GM19099 (cell line): ENCODE data around the gene PJA2.

Experiments
- POLR2A ChIP-seq: IDR thresholded peaks from 3 replicates; pipeline ENCODE4 v1.6.1; 2011; ENCODE audit warnings: low read depth; ENCODE audit not compliant: insufficient read length; ENCODE audit errors: extremely low read depth

The PJA2 gene

GRCh38 chr5:109409844-109410388 lies at the start of gene PJA2:
TSS of gene PJA2 (minus strand) at chr5:109409974. CDS start at chr5:109383433, 26,541 bp downstream.
- TF ChIP-seq POLR2A = peak; percentile 64

- no peak for TF ChIP-seq POLR2A
Measured at GRCh38 chr5:109455598-109456096, 45.9 kb upstream of the PJA2 start.

- no peak for TF ChIP-seq POLR2A
Measured at GRCh38 chr5:109454731-109455505, 45.1 kb upstream of the PJA2 start.

- TF ChIP-seq POLR2A = no peak
Measured at GRCh38 chr5:109453251-109453650, 43.5 kb upstream of the PJA2 start.

GRCh38 chr5:109452661-109453060 lies 42.9 kb upstream of the PJA2 start:
- no peak for TF ChIP-seq POLR2A

GRCh38 chr5:109451146-109451545 lies 41.4 kb upstream of the PJA2 start:
- no peak for TF ChIP-seq POLR2A

- TF ChIP-seq POLR2A = no peak
Measured at GRCh38 chr5:109450129-109450877, 40.5 kb upstream of the PJA2 start.

- TF ChIP-seq POLR2A = no peak
Measured at GRCh38 chr5:109448838-109449237, 39.1 kb upstream of the PJA2 start.

GRCh38 chr5:109439590-109439989 lies 29.8 kb upstream of the PJA2 start:
- no peak for TF ChIP-seq POLR2A

- TF ChIP-seq POLR2A = no peak
Measured at GRCh38 chr5:109426075-109426474, 16.3 kb upstream of the PJA2 start.

GRCh38 chr5:109421956-109422355 lies 12.2 kb upstream of the PJA2 start:
- TF ChIP-seq POLR2A = no peak

- TF ChIP-seq POLR2A = no peak
Measured at GRCh38 chr5:109418712-109419352, 9.1 kb upstream of the PJA2 start.

- no peak for TF ChIP-seq POLR2A
Measured at GRCh38 chr5:109416882-109417281, 7.1 kb upstream of the PJA2 start.

- no peak for TF ChIP-seq POLR2A
Measured at GRCh38 chr5:109413458-109413857, 3.7 kb upstream of the PJA2 start.

- no peak for TF ChIP-seq POLR2A
Measured at GRCh38 chr5:109412981-109413402, 3.2 kb upstream of the PJA2 start.
